Neuronal stem cell (in vitro differentiated cells): ENCODE measurements around the gene RBAK. TPM values are rescaled to one million over a fixed set of nuclear protein-coding genes. Genes with fewer than 3 reads are reported as not detected.

ENCODE experiments used
- DNase-seq: peaks from one replicate; pipeline ENCODE4 v3.0.0-alpha.2; 2013; ENCODE audit warnings: low spot score
- H2AFZ ChIP-seq: one replicate; pipeline ENCODE4 v1.6.1; 2013; ENCODE audit warnings: mild to moderate bottlenecking, low read length, inconsistent platforms
- H2AK5ac ChIP-seq: 2 replicates; pipeline ENCODE4 v1.6.1; 2013; ENCODE audit warnings: low read depth, mild to moderate bottlenecking, inconsistent platforms, low read length, moderate library complexity, mixed read lengths
- H2BK120ac ChIP-seq: 2 replicates; pipeline ENCODE4 v1.6.1; 2013; ENCODE audit warnings: low read depth, mild to moderate bottlenecking, inconsistent platforms, low read length, moderate library complexity, mixed read lengths
- H2BK12ac ChIP-seq: one replicate; pipeline ENCODE4 v1.6.1; 2013; ENCODE audit warnings: low read length, inconsistent platforms
- H2BK15ac ChIP-seq: 2 replicates; pipeline ENCODE4 v1.6.1; 2013; ENCODE audit warnings: mild to moderate bottlenecking, low read length, inconsistent platforms, mixed read lengths
- H2BK5ac ChIP-seq: one replicate; pipeline ENCODE4 v1.6.1; 2013; ENCODE audit warnings: inconsistent platforms, mild to moderate bottlenecking, low read length, moderate library complexity
- H3K14ac ChIP-seq: one replicate; pipeline ENCODE4 v1.6.1; 2013; ENCODE audit warnings: low read length, inconsistent platforms
- H3K18ac ChIP-seq: 2 replicates; pipeline ENCODE4 v1.6.1; 2013; ENCODE audit warnings: low read length, inconsistent platforms
- H3K23ac ChIP-seq: 2 replicates; pipeline ENCODE4 v1.6.1; 2013; ENCODE audit warnings: low read depth, mild to moderate bottlenecking, mixed read lengths, low read length, inconsistent platforms; ENCODE audit not compliant: poor library complexity
- H3K27ac ChIP-seq: replicated peaks from 3 replicates; pipeline ENCODE4 v1.5.1; 2013; ENCODE audit warnings: low read length, inconsistent platforms
- H3K27me3 ChIP-seq, 3 experiments: 2 replicates each; pipeline ENCODE4 v1.6.1; 2013; ENCODE audit warnings: low read length in 3 of 3, mild to moderate bottlenecking in 2 of 3, inconsistent platforms in 1 of 3, low read depth in 1 of 3, mixed read lengths in 1 of 3, moderate library complexity in 1 of 3; ENCODE audit not compliant: control insufficient read depth in 3 of 3, insufficient read depth in 3 of 3
- H3K36me3 ChIP-seq, 2 donors: replicated peaks in 1 of 2; 2 replicates each; pipeline ENCODE4 v1.6.1; 2013; ENCODE audit warnings: low read length in 2 of 2; ENCODE audit not compliant: control insufficient read depth in 2 of 2, insufficient read depth in 2 of 2
- H3K4ac ChIP-seq: 2 replicates; pipeline ENCODE4 v1.6.1; 2013; ENCODE audit warnings: inconsistent platforms, mild to moderate bottlenecking, low read length, moderate library complexity
- H3K4me1 ChIP-seq, 2 donors: 1 replicate in 1 of 2; 2 replicates in 1 of 2; pipeline ENCODE4 v1.6.1; 2013; ENCODE audit warnings: low read length in 2 of 2, low read depth in 1 of 2; ENCODE audit not compliant: control insufficient read depth in 2 of 2, insufficient read depth in 1 of 2
- H3K4me2 ChIP-seq: one replicate; pipeline ENCODE4 v1.6.1; 2013; ENCODE audit warnings: mild to moderate bottlenecking, low read length, inconsistent platforms; ENCODE audit not compliant: insufficient read depth, poor library complexity, severe bottlenecking
- H3K4me3 ChIP-seq, 2 donors: 2 replicates each; pipeline ENCODE4 v1.5.1; 2013; ENCODE audit warnings: low read length in 2 of 2, mild to moderate bottlenecking in 2 of 2, inconsistent platforms in 1 of 2, moderate library complexity in 1 of 2
- H3K79me1 ChIP-seq: one replicate; pipeline ENCODE4 v1.6.1; 2013; ENCODE audit warnings: low read depth, mild to moderate bottlenecking, inconsistent platforms, low read length, moderate library complexity
- H3K9ac ChIP-seq: one replicate; pipeline ENCODE4 v1.6.1; 2013; ENCODE audit warnings: mild to moderate bottlenecking, low read depth, low read length, inconsistent platforms; ENCODE audit not compliant: poor library complexity
- H3K9me3 ChIP-seq, 2 donors: replicated peaks in 1 of 2; 2 replicates each; pipeline versions ENCODE3 to v1.6.1; 2013; ENCODE audit warnings: low read length in 2 of 2, mild to moderate bottlenecking in 2 of 2, inconsistent platforms in 1 of 2, low read depth in 1 of 2, mixed read lengths in 1 of 2, moderate library complexity in 1 of 2; ENCODE audit not compliant: control insufficient read depth in 2 of 2, insufficient read depth in 1 of 2
- H4K8ac ChIP-seq: one replicate; pipeline ENCODE4 v1.6.1; 2013; ENCODE audit warnings: low read depth, mild to moderate bottlenecking, inconsistent platforms, low read length, moderate library complexity
- H4K91ac ChIP-seq: one replicate; pipeline ENCODE4 v1.6.1; 2013; ENCODE audit warnings: low read length, low read depth, mild to moderate bottlenecking, inconsistent platforms; ENCODE audit not compliant: poor library complexity
- WGBS, 2 donors: extraction: QIAGEN DNeasy Blood & Tissue Kit; methylation state at CpG; one replicate each; pipeline ENCODE4 v1.1.7; 2013; ENCODE audit warnings: missing lambda C conversion rate in 2 of 2, mixed read lengths in 1 of 2; ENCODE audit not compliant: insufficient read length in 2 of 2, insufficient replicate concordance in 1 of 2; ENCODE audit errors: extremely low coverage in 2 of 2; 5-methylcytosine and 5-hydroxymethylcytosine counted together
- small RNA-seq: library from polyadenylated mRNA; stranded (forward); fragments of <200 nt; extraction: miRNeasy Mini kit (QIAGEN cat#:217004); gene quantifications from one replicate; pipeline ENCODE3, GENCODE V24; 2013; ENCODE audit not compliant: insufficient read depth

RBAK gene

DNA sequence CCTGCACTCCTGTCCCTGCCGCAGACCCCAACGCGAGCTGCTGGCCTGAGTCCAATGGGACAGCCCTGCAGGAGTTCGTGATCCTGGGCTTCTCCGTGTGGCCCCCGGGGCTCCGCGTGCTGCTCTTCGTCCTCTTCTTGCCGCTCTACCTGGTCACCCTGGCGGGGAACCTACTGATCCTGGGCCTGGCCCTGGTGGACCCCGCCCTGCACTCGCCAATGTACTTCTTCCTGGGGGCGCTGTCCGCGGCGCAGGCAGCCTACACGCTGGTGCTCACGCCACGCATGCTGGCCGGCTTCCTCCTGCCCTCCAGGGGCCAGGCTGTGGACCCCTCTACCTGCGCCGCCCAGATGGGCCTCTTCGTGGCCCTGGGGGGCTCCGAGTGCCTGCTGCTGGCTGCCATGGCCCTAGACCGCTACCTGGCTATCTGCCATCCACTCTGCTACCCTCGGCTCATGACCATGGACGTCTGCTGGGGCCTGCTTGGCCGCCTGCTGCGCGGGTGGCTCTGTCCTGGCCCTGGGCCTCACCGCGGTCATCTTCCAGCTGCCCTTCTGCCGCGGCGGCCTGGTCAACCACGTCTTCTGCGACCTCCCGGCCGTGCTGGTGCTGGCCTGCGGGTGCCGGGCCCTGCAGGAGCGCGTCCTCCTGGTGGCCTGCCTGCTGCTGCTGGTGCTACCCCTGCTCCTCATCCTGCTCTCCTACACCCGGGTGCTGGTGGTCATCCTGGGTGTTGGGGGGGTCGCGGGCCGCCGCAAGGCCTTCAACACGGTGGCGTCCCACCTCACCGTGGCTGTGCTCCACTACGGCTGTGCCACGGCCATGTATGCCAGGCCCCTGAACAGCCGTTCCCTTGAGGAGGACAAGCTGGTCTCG lies 71.7 kb downstream of the RBAK start:
- H3K4me3 ChIP-seq, result no peak overlapping the region
- H2BK5ac ChIP-seq, result no peak overlapping the region
- H3K27ac ChIP-seq, result no peak overlapping the region
- H2BK12ac ChIP-seq, result peak overlapping the region; percentile 7
- H3K9ac ChIP-seq, result no peak overlapping the region
- no peak overlapping the region for H3K4ac ChIP-seq
- H3K4me1 ChIP-seq, result no peaks in the 10 kb centered on the region
- WGBS, 2 donors, result no CpG with 5 or more reads among the region's 56 CpGs
- no peak overlapping the region for H3K4me2 ChIP-seq
- peak overlapping the region; percentile 57 for H3K18ac ChIP-seq
- peaks cover 0 to 5% of the 10 kb centered on the region in 2 donors for H3K9me3 ChIP-seq
- no peaks in the 10 kb centered on the region for H3K79me1 ChIP-seq
- H2AFZ ChIP-seq, result no peak overlapping the region
- no peak overlapping the region for H4K8ac ChIP-seq
- H3K36me3 ChIP-seq, result no peaks in the 10 kb centered on the region
- H4K91ac ChIP-seq, result no peak overlapping the region
- DNase-seq, result no peak
- peak overlapping the region; percentile 85 for H2BK15ac ChIP-seq
- H2AK5ac ChIP-seq, result peak overlapping the region; percentile 46
- peak overlapping the region; percentile 21 for H3K14ac ChIP-seq
- peak overlapping the region; percentile 80 for H3K23ac ChIP-seq
- no peaks in the 10 kb centered on the region for H3K27me3 ChIP-seq
- H2BK120ac ChIP-seq, result no peak overlapping the region

Small RNA genes within 50 kb of the gene (small RNA-seq; reads per million reads assigned to genes)
- not detected for gene AC092032.1
